ENCODE measurements around the gene SNAI3. TPM values are rescaled to one million over a fixed set of nuclear protein-coding genes. Genes with fewer than 3 reads are reported as not detected.

The SNAI3 gene
- total and polyA plus RNA-seq, 2 of the 8 experiments (the other 6 are each of a cell fraction or from before 2014, with no cell fraction given), result 8.5 to 13.3 TPM

- Histone ChIP-seq H2BK15ac (ENCODE audit: low read length) (no peak overlapping the region), H3K9me3 (ENCODE audit: insufficient read depth in 2 of 2, low read depth in 1 of 2, low read length in 1 of 2) (no peaks in the 10 kb centered on the region), H3K4me1 (replicated peaks in 1 of 4; ENCODE audit: control insufficient read depth in 3 of 4, insufficient read depth in 4 of 4, low read length in 3 of 4) (peaks cover 0 to 5% (median 0%) of the 10 kb centered on the region in 4 experiments; a peak in 1 of 7 replicates), H4K91ac (replicated peaks; ENCODE audit: insufficient read length, low read length) (no peak overlapping the region), H3K79me1 (ENCODE audit: low read depth, low read length) (no peaks in the 10 kb centered on the region), H2AK5ac (ENCODE audit: low read depth, low read length) (no peak overlapping the region), H2BK12ac (ENCODE audit: low read depth, low read length) (no peak overlapping the region), H3K18ac (ENCODE audit: extremely low read depth, low read length) (no peak overlapping the region), H3K4ac (replicated peaks; ENCODE audit: insufficient read length, low read depth, low read length) (no peak overlapping the region), H3K9ac (replicated peaks in 1 of 4; ENCODE audit: extremely low read depth in 1 of 4, low read depth in 3 of 4, low read length in 3 of 4) (no peak overlapping the region), H3K79me2 (ENCODE audit: control insufficient read depth in 1 of 2, insufficient read depth in 2 of 2, low read length in 2 of 2) (no peaks in the 10 kb centered on the region), H3K56ac (replicated peaks; ENCODE audit: insufficient read length, low read depth, low read length) (no peak overlapping the region), H2BK5ac (ENCODE audit: low read depth, low read length) (no peak overlapping the region), H2AFZ (ENCODE audit: low read length) (no peak overlapping the region), H3K27ac (ENCODE audit: low read depth, low read length) (no peak overlapping the region), H4K8ac (ENCODE audit: extremely low read depth, insufficient read depth, low read length) (no peak overlapping the region; the same call in 1 of the 2 replicates), H3K27me3 (replicated peaks in 1 of 4; ENCODE audit: control insufficient read depth in 3 of 4, extremely low read depth in 1 of 4, insufficient read depth in 3 of 4, low read length in 3 of 4) (no peaks in the 10 kb centered on the region), H3K36me3 (ENCODE audit: control insufficient read depth in 2 of 4, insufficient read depth in 4 of 4, low read length in 3 of 4) (peaks cover 0 to 18% (median under 1%) of the 10 kb centered on the region in 4 experiments; a peak in 2 of 8 replicates), H2BK120ac (replicated peaks; ENCODE audit: low read depth, low read length) (no peak overlapping the region), H4K5ac (ENCODE audit: insufficient read length, low read depth, low read length) (no peak overlapping the region), H2BK20ac (ENCODE audit: low read length) (no peak overlapping the region), H3K14ac (ENCODE audit: insufficient read length) (no peak overlapping the region), H4K20me1 (replicated peaks in 1 of 2; ENCODE audit: control insufficient read depth in 1 of 2, insufficient read depth in 2 of 2, low read length in 2 of 2) (peaks cover 0 to 11% of the 10 kb centered on the region in 2 experiments), H3K4me2 (ENCODE audit: insufficient read depth in 1 of 2, low read depth in 2 of 2, low read length in 2 of 2) (no peak overlapping the region), H3K23ac (ENCODE audit: insufficient read length) (no peak overlapping the region), H3K4me3 (ENCODE audit: extremely low read depth in 1 of 4, insufficient read depth in 2 of 4, low read depth in 3 of 4, low read length in 4 of 4) (no peak overlapping the region), H3K23me2 (ENCODE audit: low read depth, low read length) (no peaks in the 10 kb centered on the region)
- DNase-seq (ENCODE audit: low read depth in 1 of 2, low spot score in 2 of 2), result no peak
- CTCF ChIA-PET (ENCODE audit: partially characterized antibody), result interaction anchor here (1.0 to 10.0 kb wide), 3 partner anchors 21 to 59 kb away, joined by 3 to 251 read pairs (median 45); partner anchors contain the start of gene PIEZO1
- POLR2A ChIA-PET (ENCODE audit: partially characterized antibody), result interaction anchor here (0.6 to 1.3 kb wide), 5 partner anchors 17 to 77 kb away, joined by 3 to 5 read pairs (median 3); no protein-coding TSS in a partner anchor
- WGBS, 2 experiments (ENCODE audit: extremely low coverage in 1 of 2, insufficient coverage in 1 of 2, insufficient read length in 1 of 2, insufficient replicate concordance in 2 of 2, low coverage in 1 of 2, low lambda C conversion rate in 2 of 2, missing lambda C conversion rate in 1 of 2), result 85% methylated on average over 22 of the region's 27 CpGs; no CpG with 5 or more reads in 1 of the 2 experiments
- no peak for FAIRE-seq
- TF ChIP-seq POU5F1 (IDR thresholded peaks at IDR 0.05; ENCODE audit: low read depth, low read length) (no peak), ATF3 (IDR thresholded peaks at IDR 0.05; ENCODE audit: insufficient read depth, low read depth, low read length) (no peak), TAF7 (optimal IDR thresholded peaks at IDR 0.05; ENCODE audit: borderline replicate concordance, low read depth, low read length) (no peak), SIX5 (IDR thresholded peaks at IDR 0.05; ENCODE audit: low read depth, low read length) (no peak), POLR2A (IDR thresholded peaks at IDR 0.05; ENCODE audit: control extremely low read depth in 1 of 2, low read depth in 2 of 2, low read length in 2 of 2) (no peak), SP4 (IDR thresholded peaks at IDR 0.05; ENCODE audit: low read length) (no peak)
Observed at GRCh38 chr16:88733630-88734360, 47.5 kb upstream of the SNAI3 start.

All from H1 (cell line).